Measurements from ENCODE around the gene PSRC1.
"Not testable (repeated sequence)": the region's sequence is repeated elsewhere in the genome, so short reads cannot be mapped to it uniquely, and the experiment has no call there.

Gene PSRC1

DNA sequence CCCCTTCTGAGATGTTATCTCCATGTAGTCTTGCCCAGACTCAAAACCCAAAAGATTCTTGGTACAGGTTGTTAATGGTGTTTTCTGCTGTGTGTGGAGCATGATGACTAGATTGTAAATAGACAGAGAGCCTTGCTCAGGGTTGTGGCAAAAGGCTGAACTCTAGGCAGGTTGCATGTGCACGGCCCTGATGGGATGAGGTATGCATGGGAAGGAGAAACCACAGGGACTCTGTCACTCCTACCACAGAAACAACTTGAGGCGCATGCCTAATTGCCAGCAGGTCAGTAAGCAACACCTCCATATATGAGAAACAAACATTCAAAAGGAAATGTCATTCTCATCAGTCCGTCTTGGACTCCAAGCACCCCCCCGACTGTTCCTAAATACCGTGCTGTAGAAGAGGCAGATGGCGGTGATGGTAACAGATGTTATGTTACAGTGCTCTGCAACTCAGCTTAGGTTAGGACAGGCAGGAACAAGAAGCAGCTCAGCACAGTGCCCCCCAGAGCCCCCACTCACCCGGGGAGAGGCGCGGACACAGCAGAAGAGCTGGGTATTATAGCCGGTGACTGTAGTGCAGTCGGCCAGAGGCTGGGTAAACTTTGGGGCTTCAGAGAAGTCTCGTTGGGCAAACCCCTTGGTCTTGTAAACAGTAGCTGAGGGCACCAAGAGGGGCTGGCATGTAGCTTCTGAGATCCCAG, 12.9 kb upstream of the PSRC1 start:
- no peak for DNase-seq

DNA sequence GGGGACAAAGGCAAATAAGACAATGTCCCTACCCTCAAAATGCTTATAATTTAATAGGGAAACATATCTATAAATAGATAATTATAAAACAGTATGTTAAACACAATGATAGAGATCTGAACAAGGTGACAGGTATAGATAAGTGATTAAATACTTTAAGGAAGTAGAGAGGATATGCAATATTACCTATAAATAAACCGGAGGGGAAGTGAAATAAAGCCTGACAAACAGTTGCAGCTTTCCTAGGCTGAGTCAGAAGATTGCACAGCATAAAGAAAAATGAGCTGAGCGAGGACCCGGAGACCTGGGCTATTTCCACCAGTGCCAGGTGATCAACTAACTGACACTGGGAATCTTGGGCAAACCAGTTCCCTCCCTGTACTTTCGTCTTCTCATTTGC, 11.5 kb upstream of the PSRC1 start:
- DNase-seq, result no peak

DNA sequence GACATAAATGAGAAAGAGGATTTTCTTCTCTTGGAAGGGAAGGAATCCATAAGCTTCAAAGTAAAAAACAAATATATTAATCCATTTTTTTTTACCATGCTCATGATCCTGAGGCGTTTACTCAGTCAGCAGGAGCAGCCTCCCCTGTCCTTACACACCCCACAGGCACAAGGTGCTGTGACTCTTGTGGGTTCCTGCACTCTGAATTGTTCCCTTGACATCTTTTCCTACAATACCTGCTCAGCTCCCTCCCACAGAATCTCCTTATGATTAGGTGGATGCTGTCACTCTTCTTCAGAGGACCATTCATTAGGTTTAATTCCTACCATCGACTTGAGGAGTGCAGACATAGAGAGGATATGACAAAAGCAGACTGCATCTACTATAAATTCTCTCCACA, 10.1 kb upstream of the PSRC1 start:
- no peak for DNase-seq

DNA sequence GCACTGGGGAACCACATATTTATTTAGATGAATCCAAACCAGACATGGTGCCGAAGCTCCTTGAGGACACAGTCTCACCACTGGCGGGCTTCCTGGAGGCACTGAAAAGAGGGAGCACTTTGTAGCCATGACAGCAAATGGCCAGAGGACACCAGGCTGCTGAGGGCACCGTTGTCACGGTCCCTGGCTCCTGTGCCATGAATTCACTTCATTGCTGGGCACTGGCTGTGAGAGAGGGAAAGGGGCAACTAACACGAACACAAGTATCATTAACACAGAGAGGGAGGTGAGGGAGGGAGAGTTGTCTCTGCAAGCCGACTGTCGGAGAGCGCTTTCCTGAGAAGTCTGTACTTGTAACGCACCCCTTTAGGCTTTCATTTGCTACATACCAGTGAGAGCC, 9.4 kb upstream of the PSRC1 start:
- DNase-seq, result no peak

DNA sequence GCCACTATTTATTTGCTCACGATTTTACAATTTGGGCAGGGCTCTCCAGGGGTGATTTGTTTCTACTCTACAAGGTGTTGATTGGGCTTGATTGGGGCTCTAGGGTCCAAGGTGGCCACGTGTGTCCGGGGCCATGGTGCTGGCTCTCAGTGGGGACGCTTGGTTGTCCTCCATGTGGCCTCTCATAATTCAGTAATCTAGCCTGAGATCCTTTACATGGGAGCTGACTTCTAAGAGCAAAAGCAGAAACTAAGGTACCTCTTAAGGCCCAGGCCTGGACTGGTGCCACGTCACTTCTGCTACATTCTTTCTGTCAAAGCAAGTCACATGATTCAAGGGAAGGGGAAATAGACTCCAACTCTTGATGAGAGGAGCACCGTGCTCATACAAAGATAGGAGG, 8.1 kb upstream of the PSRC1 start:
- DNase-seq, result no peak

DNA sequence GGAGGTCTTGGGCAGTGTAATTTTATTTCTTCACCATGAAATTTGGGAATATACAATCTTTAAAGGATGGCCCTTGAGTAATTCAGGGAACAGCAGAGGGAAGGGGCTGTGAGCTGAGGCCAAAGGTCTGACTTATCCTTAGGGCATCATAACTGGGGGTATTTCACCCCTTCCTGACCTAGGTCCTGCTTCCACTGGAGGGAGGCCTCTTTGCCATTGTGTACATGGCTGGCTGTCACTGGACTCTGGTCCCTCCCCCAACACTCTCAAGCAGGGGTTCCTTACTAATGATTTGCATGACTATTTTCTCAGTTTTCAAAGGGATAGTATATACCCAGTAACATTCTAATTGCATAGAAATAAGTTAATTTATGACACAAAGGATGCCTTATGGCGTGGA, 7.2 kb upstream of the PSRC1 start:
- DNase-seq, result no peak

DNA sequence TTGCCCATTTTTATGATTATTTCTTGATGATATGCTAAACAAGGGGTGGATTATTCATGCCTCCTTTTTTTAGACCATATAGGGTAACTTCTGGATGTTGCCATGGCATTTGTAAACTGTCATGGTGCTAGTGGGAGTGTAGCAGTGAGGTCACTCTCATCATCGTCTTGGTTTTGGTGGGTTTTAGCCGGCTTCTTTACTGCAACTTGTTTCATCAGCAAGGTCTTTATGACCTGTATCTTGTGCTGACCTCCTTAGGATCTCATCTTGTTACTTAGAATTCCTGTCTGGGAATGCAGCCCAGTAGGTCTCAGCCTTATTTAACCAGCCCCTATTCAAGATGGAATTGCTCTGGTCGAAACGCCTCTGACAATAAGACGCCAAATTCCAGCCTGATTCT, 3.8 kb upstream of the PSRC1 start:
- not testable (repeated sequence) for DNase-seq

DNA sequence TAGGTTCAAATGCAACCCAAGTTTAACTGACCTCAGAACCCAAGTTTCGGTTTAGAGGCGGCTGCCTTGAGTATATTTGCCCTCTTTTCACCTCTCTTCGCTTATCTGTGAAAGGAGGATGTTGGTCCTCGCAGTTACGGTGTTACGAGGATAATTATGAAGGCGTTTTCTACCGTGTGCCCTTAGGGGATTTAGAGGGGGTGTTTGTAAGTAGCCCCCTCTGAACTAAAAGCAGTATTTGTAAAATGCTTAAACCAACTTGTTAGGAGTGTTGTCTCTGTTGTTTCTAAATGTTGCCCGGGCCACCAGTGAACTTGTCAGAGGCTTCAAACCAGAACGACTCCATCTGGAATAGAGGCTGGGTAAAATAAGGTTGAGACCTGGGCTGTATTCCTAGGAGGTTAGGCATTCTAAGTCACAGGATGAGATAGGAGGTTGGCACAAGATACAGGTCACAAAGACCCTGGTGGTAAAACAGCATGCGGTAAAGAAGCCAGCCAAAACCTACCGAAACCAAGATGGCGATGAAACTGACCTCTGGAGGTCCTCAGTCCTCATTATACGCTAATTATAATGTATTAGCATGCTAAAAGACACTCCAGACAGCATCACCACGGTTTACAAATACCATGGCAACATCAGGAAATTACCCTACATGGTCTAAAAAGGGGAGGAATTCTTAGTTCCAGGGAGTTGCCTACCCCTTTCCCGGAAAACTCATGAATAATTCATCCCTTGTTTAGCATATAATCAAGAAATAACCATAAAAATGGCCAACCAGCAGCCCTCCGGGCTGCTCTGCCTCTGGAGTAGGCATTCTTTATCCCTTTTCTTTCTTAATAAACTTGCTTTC, 1.0 kb upstream of the PSRC1 start:
- DNase-seq, result no peak

DNA sequence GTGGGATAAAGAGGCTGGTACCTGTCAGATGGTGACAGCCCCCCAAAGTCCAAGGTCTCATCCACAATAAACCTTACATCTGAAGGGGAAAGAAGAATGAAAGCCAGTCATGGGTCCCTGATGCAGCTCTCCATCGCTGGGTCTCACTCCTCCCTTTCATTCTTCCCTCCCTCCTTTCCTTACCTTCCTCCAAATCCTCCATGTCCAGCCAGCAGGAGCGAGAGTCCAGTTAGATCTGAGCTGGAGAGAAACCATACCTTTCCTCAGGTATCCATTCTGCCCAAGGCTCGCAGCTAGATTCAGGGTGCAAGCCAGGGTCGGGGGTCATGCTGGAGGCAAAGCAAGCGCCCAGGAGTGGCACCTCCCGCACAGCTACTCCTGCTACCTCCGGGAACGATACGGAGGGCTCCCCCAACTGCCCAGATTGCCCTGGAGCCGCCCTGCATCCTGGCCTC, 421 bp downstream of the PSRC1 start:
- DNase-seq, result no peak

DNA sequence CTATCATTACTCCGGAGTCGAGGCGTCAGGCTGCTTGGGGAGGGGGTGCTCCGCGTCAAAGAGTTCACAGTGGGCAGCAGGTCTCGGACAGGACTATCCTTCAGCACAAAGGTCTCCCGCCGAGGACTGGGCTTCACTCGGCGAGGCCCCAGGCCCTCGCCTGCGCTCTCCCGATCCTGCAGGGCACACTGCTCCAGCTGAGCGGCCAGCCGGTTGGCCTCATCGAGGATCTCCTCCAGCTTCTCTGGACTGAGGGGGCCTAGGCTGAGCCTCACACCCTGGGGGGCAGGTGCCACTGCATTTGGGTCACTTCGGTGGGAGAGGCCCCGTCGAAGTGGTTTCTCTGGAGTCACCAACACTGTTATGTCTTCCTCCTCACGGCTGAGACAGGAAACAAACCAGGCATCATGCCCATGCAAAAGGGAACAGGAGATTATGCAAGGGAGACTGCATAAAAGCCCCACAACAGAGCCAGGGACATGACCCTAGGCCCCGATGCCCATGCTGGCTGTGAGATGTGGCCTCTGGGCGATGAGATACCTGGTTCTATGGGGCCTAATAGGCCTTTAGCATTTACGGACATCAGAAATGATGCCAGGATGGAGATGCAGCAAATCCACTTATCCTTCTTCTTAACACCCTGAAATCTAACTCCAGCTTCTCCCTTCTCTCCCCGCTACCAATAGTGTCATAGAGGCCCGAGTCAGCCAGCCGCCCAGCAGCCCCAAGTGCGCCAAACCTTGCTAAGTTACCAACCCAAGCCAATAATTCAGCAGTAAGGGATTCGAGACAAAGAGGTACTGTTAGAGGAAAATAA, 1.1 kb downstream of the PSRC1 start:
- DNase-seq, result no peak

DNA sequence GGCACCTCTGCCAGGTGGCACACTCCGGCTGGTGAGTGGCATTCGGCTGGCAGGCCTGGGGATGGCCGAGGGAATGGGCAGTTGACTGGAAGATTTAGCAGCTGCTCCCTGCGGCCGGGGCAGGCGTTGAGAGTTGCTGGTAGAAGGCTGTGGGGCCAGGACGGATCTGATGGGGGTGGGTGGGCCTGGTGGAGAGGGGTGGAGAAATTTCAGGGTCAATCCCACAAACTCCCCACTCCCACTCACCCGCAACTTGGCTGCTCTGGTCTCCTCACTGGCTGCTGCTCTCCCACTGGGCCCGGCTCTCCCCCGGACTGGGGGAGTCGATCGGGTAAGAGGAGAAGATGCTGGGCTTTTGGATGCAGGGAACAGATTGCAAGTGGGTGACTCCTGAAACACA, 2.1 kb downstream of the PSRC1 start:
- DNase-seq, result no peak

DNA sequence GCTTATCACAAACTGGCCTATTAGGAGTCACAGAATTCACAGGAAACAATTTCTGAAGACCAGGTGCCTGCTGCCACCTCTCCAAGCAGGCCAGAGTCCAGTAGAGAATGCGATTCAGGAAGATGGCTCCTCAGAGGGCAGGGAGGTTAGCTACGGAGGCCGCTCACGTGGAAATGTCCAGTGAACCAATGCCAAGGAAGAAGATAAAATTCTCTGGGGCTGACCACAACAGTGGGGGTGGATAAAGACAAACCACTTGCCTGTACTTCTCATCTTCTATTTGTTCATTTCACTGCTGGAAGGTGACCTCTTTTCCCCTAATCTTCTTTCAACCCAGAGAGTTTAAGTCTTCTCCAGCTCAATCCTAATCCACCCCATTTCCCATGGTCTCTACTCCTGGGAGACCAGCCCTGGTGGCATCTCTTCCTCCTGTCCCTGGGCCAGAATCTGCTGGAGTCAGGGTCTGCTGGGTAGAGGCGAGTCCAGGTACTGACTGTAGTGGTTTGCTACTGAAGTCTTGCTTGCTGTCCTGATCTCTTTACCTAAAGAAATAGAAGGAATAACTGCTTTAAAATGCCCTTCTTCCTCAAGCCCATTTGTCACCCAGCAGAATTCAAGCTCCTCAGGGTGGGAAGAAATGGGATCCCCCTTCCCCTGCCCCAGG, 3.2 kb downstream of the PSRC1 start:
- DNase-seq, result no peak

DNA sequence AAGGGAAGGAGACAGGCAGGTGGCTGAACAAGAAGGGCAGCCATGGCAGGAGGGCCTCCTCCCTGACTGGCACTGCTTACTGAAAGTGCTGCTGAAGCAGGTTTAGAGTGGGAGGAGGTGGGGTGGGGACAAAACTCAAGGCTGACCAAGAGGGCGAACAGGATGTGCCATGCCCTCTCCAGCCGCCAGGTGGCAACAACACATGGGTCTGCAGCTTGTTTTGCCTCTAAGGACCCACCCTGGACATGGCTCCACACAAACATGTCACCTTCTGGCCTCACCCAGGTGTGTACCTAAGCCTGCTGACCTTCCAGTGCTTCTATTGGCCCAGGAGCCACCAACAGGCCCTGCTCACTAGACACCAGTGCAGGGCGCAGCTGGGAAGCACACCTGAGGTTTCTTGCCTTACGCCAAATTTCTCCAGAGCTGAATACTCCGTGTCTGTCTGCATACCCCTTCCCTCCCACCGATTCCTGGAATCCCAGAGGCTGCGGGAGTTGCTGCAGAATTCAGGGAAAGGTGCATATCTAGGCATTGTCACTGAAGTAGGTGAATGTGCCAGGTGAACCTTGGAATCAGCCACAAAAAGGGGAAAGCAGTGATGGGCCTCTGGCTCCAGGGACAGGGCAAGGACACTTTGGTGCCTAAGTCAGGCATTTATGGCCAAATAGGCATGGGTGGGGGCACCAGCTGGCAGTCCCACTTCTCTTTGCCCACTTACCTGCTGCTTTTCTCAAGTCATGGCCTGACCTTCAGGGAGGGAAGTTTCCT, 5.3 kb downstream of the PSRC1 start:
- no peak for DNase-seq

DNA sequence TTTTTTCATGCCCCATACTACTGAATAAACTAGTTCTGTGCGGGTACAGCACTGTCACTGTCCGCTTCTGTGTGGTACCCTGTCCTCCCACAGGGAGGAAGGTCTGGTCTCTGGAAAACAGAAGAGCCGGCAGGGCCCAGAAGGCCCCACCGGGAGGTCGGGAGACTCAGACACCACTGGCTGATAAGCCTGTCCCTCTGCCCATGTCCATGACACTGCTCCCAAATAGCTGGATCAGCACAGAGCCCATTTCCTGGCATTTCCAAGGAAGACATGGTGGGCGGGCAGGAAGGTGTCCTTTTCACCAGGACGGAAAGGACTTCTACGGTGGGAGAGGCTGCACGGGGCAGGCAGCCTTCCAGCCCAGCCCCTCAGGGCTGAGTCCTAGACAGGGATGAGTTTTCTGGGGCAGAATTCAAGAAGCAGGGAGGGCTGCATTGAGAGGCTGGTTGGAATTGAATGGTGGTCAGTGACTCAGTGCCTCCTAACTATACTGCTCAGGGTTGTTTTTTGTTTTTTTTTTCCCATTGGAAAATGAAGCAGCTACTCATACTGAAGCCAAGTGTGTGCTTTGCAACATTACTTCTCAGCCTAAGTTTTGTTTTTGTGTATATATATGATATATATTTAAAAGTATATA, 7.1 kb downstream of the PSRC1 start:
- no peak for DNase-seq

DNA sequence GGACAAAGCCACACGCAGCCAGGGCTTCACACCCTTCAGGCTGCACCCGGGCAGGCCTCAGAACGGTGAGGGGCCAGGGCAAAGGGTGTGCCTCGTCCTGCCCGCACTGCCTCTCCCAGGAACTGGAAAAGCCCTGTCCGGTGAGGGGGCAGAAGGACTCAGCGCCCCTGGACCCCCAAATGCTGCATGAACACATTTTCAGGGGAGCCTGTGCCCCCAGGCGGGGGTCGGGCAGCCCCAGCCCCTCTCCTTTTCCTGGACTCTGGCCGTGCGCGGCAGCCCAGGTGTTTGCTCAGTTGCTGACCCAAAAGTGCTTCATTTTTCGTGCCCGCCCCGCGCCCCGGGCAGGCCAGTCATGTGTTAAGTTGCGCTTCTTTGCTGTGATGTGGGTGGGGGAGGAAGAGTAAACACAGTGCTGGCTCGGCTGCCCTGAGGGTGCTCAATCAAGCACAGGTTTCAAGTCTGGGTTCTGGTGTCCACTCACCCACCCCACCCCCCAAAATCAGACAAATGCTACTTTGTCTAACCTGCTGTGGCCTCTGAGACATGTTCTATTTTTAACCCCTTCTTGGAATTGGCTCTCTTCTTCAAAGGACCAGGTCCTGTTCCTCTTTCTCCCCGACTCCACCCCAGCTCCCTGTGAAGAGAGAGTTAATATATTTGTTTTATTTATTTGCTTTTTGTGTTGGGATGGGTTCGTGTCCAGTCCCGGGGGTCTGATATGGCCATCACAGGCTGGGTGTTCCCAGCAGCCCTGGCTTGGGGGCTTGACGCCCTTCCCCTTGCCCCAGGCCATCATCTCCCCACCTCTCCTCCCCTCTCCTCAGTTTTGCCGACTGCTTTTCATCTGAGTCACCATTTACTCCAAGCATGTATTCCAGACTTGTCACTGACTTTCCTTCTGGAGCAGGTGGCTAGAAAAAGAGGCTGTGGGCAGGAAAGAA, 8.1 kb downstream of the PSRC1 start:
- no peak for DNase-seq

DNA sequence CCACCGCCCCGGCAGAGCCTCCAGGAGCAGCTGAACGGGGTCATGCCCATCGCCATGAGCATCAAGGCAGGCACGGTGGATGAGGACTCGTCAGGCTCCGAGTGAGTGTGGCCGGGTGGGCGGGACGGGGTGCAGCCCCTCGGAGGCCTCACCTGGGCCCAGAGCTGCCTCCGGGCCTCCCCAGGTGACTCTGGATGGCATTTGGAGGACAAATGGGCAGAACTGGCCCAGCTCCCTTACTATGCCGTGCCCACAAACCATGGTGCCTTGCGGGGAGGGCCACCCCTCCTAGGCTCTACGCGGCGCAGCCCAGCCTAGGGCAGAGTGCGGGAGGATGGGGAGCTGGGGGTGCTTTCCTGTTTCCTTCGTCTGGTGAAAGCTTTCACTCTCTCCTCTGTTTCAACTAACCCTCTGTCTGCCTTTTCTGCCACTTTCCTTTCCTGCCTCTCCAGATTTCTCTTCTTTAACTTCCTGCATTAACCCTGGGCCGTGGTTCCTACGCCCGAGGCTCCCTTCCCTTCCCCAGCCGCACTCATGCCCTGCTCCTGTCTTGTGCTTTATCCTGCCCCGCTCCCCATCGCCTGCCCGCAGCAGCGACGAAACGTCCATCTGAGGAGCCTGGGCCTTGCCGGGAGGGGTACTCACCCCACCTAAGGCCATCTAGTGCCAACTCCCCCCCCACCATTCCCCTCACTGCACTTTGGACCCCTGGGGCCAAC, 9.2 kb downstream of the PSRC1 start:
- DNase-seq, result no peak

DNA sequence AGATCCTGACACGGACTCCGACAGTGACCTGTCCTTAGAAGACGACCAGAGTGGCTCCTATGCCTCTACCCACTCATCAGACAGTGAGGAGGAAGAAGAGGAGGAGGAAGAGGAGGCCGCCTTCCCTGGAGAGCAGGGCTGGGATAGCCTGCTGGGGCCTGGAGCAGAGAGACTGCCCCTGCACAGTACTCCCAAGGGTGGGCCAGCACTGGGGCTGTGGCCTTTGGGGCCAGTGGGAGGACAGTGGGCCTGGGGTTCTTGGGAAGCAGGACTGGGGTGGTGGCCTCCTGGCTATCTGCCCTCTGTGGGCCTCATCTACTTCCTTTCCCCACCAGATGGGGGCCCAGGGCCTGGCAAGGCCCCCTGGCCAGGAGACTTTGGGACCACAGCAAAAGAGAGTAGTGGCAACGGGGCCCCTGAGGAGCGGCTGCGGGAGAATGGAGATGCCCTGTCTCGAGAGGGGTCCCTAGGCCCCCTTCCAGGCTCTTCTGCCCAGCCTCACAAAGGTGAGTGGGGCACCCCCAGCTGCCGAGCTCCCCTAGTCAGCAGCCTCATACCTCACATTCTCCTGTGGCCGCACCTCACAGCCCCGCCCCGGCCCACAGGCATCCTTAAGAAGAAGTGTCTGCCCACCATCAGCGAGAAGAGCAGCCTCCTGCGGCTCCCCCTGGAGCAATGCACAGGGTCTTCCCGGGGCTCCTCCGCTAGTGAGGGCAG, 10.0 kb downstream of the PSRC1 start:
- DNase-seq, result no peak

DNA sequence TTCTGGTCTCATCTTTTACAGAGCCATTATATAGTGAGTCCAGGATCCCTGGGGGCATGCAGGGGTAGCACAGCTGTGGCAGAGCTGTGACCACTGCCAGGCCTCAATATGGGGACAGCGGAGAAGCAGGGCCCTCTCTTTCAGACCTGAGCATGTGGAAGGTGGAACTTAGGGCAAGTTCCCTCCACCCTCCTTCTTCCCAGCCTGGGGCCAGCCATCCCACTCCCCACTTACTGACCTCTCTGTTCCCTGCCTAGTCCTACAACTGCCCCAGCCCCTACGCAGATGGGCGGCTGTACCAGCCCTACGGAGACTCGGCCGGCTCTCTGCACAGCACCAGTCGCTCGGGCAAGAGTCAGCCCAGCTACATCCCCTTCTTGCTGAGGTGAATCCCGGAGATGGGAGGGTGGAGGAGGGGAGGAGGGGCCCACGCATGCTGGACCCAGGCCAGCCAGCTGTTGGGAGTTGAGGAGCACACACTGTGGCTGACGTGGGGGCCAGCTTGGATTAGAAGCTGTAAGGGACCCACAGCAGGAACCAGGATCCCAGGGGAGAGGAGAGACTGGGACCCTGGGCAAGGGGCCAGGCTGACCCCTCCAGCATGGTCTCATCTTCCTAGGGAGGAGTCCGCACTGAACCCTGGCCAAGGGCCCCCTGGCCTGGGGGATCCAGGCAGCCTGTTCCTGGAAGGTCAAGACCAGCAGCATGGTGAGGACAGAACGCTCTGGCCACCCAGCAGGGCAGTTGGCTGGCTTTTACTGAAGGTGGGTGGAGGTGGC, 10.7 kb downstream of the PSRC1 start:
- DNase-seq, result no peak

Measured in 8988T (cell line).